RCC 7860 (cell line): ENCODE measurements around the gene USB1.
A peak's percentile ranks its signal among the peaks of the same experiment; 100 is the strongest.

Source experiments
- DNase-seq: peaks from one replicate; pipeline ENCODE4 v3.0.0-alpha.2; 2015; ENCODE audit warnings: low spot score
- FAIRE-seq: peaks from 2 replicates; lab custom pipeline; 2012; peaks lifted over from hg19 to GRCh38; lab: Jason Lieb, UNC

USB1 gene

DNA sequence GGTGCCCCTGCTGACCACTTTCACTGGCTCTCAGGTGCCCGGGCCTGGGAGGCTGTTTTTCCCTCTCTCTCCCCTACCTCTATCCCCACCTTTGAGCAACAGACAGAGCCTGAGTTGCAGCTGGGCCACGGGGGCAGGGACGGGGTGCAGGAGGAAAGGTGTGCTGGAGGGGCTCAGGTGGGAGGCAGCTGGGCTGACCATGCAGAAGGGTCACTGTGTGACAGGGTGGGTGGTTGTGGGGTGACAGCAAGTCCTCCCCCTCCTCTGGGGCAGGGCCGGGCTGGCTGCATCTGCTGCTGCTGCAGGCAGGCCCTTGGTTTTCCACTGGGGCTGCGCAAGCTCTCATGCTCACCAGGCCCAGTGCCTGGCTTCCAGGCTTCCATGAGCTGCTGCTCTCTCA, 7.3 kb upstream of the USB1 start:
- FAIRE-seq (no peak), DNase-seq (no peak)

DNA sequence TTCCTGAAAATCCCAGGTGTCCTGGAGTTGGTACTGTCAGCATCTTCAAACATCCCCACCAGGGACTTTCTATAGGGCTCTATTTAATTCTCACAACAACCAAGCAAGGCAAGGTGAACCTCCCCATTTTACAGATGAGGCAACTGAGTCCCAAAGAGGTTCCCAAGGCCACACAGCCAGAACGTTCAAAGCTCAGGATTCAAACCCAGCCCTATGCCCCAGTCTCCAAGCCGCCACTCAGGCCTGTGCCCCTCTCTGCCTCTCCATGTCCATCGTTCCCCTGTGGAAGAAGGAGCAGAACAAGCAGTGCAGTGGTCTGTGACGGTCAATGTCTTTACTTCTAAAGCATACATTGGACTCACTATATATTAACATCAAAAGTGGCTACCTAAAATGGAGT, 6.8 kb upstream of the USB1 start:
- FAIRE-seq (no peak), DNase-seq (no peak)

DNA sequence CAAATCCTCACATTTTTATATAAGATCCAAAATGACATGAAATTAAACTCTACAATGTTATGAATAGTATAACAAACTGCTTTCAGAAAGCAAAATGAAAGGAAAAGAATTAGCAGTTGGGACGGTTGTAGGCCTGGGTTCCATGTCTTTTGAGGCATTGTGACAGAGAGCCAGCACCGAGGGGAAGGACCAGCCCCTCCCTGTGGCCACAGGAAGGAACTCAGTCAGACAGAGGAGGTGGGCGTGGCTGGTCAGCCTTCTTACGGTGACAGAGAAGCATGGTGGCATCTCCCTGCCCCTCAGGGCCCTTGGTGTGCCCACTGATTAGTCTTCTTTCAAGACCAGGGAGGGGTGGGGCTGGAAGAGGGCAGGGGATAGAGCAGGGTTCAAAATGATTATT, 6.4 kb upstream of the USB1 start:
- peak; percentile 16 for DNase-seq
- no peak for FAIRE-seq

DNA sequence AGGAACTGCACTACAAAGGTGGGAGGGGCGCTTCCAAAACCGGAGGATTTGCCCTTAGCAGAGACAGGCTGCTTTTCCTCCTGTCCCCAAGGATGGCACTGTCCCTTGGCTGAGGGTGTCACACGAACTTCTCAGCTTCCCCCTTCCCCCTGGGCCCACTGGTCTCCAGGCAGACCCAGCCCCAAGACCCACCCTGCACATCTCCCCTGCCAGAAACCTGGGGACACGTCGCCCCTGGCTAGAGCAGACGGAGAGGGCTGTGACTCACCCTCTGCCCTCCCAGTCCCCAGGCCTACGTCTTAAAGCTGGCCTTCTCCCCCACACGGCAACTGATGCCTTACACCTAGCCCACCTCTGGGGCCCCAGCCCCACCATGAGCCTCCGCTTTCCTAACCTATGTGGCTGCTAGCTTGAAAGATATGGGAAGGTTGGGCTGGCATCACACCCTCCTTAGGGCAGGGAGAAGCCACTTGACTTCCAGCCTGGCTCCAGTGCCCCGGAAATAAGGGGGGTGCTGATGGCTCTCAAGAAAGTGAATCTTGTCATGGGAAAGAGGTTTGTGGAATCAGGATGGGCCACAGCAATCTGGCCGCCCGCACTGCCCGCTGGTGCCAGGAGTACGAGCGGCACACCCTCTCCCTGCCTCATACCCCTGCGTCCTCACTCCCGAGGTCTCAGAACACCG, 5.3 kb upstream of the USB1 start:
- FAIRE-seq = no peak
- DNase-seq = no peak

DNA sequence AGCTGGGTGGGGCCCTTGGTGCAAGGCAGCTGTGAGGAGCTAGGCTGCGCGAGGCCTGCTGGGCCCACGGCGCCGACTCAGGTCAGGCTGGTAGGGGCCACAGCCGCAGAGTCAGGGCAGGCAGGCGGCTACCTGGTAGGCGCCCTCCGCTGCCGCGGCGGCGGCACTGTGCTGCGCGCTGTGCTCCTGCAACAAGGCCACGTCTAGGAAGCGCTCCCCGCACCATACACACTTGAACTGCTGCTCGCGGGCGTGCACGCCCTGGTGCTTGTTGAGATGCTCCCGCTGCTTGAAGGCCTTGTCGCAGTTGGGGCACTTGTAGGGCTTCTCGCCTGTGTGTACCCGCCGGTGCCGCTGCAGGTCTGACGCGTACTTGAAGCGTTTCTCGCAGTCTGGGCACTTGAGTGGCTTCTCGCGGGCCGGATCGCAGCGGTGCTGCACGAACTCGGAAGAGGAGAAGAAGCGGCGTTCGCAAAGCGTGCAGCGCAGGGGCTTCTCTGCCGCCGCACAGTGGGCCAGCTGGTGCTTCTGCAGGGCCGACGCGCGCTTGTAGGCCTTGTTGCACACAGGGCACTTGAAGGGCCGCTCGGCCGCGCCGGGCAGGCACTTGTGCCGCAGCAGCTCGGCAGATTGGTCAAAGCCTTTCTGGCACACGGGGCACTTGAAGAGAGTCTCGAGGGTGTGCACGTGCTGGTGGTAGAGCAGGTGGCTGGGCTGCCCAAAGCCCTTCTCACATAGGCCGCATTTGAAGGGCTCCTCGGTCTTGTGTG, 4.6 kb upstream of the USB1 start:
- FAIRE-seq = no peak
- DNase-seq = no peak

DNA sequence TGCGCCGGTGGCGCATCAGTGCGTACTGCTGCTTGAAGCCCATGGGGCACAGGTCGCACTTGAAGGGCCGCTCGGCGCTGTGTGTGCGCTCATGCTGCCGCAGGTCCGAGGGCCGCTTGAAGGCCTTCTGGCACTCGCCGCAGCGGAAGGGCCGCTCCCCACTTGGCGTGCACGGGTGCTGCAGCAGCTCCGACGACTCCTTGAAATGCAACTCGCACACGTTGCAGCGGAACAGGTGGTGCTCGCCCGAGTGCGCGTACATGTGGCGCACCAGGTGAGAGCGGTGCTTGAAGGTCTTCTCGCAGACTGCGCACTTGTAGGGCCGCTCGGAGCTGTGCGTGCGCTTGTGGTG, 4.1 kb upstream of the USB1 start:
- DNase-seq (no peak), FAIRE-seq (no peak)

DNA sequence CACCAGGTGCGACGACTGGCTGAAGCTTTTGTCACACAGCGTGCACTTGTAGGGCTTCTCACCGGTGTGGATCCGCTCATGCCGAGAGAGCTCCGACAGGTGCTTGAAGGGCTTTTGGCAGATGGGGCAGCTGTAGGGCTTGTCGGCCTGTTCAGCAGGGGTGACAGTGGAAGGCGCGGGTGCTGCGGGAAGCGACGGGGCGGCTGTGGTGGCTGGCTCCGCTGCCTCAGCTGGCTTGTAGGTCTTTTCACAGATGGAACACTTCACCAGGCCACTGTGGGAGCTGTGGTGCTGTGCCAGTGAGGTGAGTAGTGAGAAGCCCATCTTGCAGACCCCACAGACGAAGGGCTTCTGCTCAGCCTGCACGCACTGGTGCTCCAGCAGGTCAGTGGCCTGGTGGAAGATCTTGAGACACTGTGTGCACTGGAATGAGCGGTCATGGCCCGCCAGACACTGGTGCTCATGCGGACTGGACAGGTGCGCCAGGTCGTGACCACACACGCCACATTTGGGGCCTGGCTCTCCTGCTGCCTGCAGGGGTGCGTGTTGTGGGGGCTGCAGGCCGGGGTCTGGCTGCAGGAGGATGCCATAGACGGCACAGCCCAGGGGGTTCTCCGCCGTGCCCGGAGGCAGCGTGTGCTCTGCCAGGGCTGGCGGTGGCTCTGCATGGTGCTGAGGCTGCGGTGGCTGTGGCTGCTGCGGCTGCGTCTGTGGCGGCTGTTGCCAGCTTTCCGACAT, 3.5 kb upstream of the USB1 start:
- DNase-seq = no peak
- FAIRE-seq = no peak

DNA sequence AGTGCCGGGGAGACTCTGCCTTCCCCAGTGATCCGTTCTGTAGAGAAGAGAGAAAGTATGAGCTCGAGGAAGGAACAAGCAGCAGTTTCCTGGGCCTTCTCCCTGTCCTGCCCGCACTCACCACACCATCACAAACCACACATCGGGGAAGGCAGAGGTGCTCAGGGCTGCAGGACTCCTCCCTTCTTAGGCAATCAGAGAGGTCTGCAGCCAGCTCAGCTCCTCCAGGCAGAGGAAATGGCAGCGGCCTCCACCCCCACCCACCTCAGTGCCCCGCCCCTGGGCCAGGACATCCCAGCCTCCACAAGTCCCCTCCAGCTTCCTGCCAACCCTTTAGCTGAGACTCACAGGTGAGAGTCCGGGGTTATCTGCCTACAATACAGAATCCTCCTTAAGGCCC, 2.7 kb upstream of the USB1 start:
- DNase-seq = peak; percentile 41
- FAIRE-seq = no peak

DNA sequence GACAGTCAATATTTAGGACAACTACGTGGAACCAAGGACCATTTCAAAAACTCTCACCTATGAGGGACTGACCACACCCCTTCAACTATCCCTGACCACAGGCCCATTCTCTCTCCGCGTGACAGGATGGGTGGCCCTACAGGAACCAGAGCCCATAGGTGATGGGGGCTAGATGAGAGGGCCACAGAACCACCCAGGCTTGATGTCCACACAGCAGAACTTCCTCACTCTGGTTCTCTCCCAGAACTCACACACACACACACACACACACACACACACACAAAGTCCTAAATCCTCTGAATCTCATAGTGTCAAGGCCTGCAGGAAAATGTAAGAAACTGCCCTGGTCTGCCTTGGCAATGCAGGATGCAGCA, 2.2 kb upstream of the USB1 start:
- no peak for FAIRE-seq
- no peak for DNase-seq

DNA sequence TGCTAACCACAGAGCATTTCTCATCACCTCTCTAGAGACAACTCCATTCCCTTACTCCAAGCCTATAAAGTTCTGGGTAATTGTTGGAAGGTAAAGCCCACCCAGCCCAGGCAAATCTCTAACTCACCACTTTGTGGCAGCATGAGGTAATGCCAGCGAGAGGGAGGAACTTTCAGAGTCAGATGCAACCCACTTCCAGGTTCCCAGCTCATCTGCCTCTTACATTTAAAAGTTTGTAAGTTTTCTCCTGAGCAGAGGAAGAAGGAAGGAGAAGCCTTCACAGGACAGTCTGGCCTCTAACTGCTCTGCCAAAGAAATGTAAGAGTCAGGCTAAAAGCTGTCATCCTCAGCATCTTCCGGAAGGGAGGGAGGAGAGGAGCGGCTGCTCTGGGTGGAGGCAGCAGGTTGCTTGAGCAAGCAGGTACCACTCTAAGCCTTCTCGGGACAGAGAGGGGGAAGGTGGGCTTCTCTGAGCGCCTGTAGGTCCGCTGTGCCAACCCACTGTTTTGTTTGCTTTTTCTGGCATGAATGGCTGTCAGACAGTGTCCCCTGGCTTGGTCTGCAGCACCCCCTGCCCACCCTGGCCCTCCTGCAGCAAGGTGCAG, 1.7 kb upstream of the USB1 start:
- no peak for FAIRE-seq
- DNase-seq = peak; percentile 24

DNA sequence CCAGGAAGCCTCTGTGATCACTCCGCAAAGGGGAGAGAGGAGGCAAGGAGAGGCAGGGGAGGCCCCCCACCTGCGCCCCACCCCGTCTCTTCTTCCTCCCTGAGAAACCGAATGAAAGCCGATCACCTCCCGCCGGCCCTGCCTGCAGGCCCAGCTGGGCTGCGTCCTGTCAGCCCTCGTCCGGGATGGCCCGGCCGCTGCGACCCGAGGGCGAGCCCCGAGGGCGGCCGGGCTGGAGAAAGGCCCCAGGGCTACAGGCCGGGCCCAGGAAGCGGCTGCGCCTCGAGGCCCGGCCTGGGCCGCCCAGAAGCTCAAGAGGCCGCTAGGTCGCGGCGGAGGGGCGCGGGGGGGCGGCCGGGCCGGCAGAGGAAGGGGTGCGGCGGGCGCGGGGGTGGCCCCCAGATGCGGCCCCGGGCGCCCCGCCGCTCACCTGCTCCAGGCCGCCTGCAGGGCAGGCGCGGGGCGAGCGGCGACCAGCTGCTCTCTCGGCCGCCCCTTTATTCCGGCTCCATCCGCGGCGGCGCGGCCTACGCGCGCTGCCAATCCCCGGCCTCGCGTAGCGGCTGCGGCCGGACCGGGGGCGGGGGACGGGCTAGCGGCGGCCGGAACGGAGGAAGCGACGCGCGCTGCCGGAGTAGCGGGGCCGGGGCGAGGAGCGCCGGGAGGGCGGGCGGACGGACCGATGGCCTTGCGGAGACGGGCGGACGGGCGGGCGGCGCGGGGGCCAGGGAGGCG, 1.1 kb upstream of the USB1 start, which contains the start of gene ZNF319:
ZNF319 (minus strand) TSS at position 702 of the 735 bp plus-strand sequence. CDS start 2,407 bp downstream, outside the sequence.
- no peak for FAIRE-seq
- no peak for DNase-seq

DNA sequence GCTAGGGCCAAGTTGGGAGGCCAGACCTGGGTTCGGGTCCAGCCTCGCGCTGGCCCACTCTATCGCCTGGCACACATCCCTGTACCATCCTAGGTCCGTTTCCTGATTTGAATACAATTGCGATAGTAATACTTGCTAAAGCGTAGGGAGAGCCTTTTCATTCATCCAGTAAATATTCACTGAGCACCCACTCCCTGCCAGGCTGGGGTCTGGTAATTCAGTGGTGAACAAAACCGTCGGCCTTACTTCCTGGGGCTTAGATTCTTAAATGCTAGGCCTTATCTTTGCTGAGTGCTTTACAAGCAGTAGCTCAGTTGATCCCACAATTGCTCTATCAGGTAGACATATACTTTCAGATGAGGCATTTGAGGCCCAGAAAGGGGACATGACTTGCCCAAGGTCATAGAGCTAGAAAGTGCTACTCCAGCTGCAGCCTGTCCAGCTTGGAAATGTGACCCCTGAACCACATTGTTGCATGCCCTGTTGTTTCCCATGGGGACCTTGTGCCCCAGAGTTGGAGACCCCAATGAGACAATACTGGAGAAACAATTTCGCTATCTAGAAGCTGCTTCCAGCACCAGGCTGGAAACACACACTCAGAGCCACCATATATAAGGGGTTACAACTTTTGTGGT, 691 bp downstream of the USB1 start:
- no peak for DNase-seq
- no peak for FAIRE-seq

DNA sequence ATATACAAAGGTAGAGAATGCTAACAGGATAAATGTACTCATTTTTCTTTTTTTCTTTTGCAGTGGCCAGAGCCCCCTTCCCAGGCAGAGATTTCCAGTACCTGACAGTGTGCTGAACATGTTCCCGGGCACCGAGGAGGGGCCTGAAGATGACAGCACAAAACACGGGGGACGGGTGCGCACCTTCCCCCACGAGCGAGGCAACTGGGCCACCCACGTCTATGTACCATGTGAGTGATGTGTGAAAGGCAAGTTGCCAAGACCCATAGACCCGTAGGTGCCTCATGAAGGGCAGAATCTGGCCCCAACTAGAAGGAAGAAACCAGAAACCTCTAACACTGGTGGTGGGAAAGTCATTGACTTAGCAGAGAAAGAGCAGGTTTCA, 1.2 kb downstream of the USB1 start:
- no peak for FAIRE-seq
- DNase-seq = no peak

DNA sequence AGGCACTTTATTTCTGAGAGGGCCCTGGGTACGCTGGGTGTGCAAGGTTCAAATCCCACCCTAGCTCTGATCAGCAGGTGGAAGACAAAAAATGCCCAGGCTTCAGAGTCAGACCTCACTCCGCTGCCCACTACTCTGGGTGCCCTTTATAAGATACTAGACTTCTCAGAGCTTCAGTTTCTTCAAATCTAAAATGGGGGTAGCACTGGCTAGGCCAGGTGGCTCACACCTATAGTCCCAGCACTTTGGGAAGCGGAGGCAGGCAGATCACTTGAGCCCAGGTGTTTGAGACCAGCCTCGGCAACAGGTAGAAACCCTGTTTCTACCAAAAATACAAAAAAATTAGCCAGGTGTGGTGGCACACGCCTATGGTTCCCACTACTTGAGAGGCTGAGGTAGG, 1.7 kb downstream of the USB1 start:
- no peak for FAIRE-seq

DNA sequence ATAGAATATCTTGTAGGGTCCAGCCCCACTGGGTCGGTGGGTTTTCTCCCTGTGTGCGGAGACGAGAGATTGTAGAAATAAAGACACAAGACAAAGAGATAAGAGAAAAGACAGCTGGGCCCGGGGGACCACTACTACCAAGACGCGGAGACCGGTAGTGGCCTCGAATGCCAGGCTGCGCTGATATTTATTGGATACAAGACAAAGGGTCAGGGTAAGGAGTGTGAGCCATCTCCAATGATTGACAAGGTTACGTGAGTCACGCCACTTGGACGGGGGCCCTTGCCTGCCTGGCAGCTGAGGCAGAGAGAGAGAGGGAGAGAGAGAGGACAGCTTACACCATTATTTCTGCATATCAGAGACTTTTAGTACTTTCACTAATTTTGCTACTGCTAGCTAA, 3.5 kb downstream of the USB1 start:
- FAIRE-seq = peak; percentile 12
- DNase-seq = peak; percentile 25

More for the DNA sequence above, 1.7 kb downstream of the USB1 start:
- no peak for DNase-seq

DNA sequence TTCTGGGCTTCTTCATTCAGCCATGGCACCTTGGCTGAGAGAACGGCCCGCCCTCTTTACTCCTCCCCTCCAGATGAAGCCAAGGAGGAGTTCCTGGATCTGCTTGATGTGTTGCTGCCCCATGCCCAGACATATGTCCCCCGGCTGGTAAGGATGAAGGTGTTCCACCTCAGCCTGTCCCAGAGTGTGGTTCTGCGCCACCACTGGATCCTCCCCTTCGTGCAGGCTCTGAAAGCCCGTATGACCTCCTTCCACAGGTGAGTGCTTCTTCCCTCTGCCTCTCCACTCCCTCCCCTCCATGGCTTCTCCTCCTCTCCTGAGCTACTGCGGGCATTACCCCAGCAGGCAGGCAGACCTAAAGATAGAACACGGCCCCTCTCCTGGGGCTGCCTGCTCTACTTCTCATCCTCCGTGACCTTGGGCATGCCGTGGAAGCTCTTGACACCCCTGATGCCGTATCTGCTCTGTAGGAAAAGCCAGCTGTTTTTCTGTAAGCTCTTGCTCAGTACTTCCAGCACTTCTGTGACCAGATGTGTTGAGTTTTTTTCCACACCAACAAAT, 8.7 kb downstream of the USB1 start:
- DNase-seq (no peak), FAIRE-seq (no peak)

DNA sequence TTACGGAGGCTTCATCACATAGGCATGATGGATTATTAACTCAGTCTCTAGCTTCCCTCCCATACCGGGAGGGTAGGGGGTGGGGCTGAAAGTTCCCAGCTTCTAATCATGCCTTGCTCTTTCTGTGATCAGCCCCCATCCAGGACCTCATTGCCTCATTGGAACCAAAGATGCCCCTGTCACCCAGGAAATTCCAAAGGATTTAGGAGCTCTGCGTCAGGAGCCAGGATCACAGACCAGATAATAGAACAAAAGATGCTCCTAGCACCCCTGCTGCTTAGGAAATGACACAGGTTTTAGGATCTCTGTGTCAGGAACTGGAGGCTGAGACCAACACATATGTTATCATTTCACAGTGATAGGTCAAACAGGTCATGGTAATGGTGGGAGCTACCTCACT, 9.7 kb downstream of the USB1 start:
- no peak for DNase-seq
- no peak for FAIRE-seq

DNA sequence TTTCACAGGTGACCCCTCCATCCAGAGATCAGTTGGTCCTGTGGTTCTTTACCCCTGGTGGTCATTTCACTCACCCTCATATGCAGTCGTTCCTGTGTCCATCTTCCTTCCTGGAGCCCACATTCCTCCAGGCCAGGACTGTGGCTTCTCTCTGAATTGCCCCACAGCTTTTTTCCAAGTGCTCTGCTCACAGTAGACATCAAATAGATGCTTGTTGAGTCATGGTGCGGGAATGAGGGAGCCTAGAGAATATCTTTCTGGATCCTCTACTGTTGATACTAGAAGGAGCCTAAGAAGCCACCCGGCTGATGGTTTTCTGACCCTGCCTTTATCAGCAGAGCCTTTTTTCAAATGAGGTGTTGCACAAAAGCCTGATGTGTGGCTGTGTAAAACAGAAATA, 10.4 kb downstream of the USB1 start:
- DNase-seq = peak; percentile 12
- FAIRE-seq = no peak

DNA sequence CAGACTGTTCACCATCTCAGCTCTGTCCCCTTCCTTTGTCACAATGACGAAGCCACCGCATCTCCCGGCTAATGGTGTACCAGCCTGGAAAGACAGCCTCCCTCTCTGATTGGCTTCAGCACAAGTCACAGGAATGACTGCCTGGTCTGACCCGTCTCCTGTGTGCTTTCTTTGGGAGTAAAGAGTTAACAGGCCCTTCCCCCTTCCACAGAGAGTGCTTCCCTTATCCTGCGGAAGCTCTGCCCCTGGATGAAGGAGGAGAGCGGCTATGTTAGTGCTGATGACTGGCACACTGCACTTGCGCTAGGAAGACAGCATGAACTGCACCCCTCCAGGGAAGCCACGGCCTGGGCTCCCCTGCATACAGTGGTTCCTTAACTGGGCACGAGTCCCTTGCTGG, 11.3 kb downstream of the USB1 start:
- no peak for FAIRE-seq
- DNase-seq = no peak
